CD4-positive, alpha-beta T cell (primary cell): Measurements from ENCODE around the gene GLYR1. TPM values are rescaled to one million over a fixed set of nuclear protein-coding genes. Genes with fewer than 3 reads are reported as not detected.

Source experiments
- ATAC-seq: fragments of 200-7000 bp; cut with Tn5 transposase; one replicate; pipeline ENCODE4 v1.10.0; 2022; ENCODE audit warnings: mild to moderate bottlenecking; ENCODE audit not compliant: poor library complexity
- CTCF ChIA-PET: fragments of 350-600 bp; sonication (Branson Sonifier 250); formaldehyde crosslinking; loops from one replicate; lab custom pipeline; 2021; ENCODE audit warnings: antibody characterized with exemption, inconsistent platforms; lab: Charles Lee
- POLR2A ChIA-PET: fragments of 350-600 bp; sonication (Branson Sonifier 250); formaldehyde crosslinking; loops from one replicate; lab custom pipeline; 2021; ENCODE audit warnings: antibody characterized with exemption, inconsistent platforms; lab: Charles Lee
- DNase-seq, 14 experiments: peaks; one replicate each; pipeline ENCODE4 v3.0.0-alpha.2; 2013 to 2020; ENCODE audit warnings: mixed read lengths in 2 of 14
- H3K27ac ChIP-seq, 2 donors: one replicate each; pipeline versions ENCODE4 v1.5.1 to v1.7.0; 2013; ENCODE audit warnings: low read length in 2 of 2, low read depth in 1 of 2, mild to moderate bottlenecking in 1 of 2
- H3K27me3 ChIP-seq, 2 experiments: 1 replicate in 1 of 2; 2 replicates in 1 of 2; pipeline versions ENCODE4 v1.6.1 to v1.7.0; 2013; ENCODE audit warnings: low read length in 2 of 2, control low read depth in 1 of 2, mild to moderate bottlenecking in 1 of 2, moderate library complexity in 1 of 2; ENCODE audit not compliant: insufficient read depth in 2 of 2, control insufficient read depth in 1 of 2
- H3K36me3 ChIP-seq: one replicate; pipeline ENCODE4 v1.6.1; 2013; ENCODE audit warnings: low read length, control low read depth; ENCODE audit not compliant: insufficient read depth
- H3K4me1 ChIP-seq: one replicate; pipeline ENCODE4 v1.6.1; 2013; ENCODE audit warnings: low read length, control low read depth; ENCODE audit not compliant: insufficient read depth
- H3K4me3 ChIP-seq: one replicate; pipeline ENCODE4 v1.5.1; 2013; ENCODE audit warnings: mild to moderate bottlenecking, low read length, moderate library complexity
- H3K9me3 ChIP-seq, 2 experiments: 1 replicate in 1 of 2; 2 replicates in 1 of 2; pipeline versions ENCODE4 v1.6.1 to v1.7.0; 2013; ENCODE audit warnings: low read length in 2 of 2, mild to moderate bottlenecking in 2 of 2, control low read depth in 1 of 2, moderate library complexity in 1 of 2; ENCODE audit not compliant: control insufficient read depth in 1 of 2, insufficient read depth in 1 of 2
- H3K27ac Mint-ChIP-seq: one replicate; pipeline ENCODE4 v1.8.0; 2020; ENCODE audit warnings: mixed read lengths
- H3K27me3 Mint-ChIP-seq: one replicate; pipeline ENCODE4 v1.8.0; 2021; ENCODE audit warnings: mixed read lengths
- H3K36me3 Mint-ChIP-seq: one replicate; pipeline ENCODE4 v1.8.0; 2021; ENCODE audit warnings: low read depth, mixed read lengths
- H3K4me1 Mint-ChIP-seq: one replicate; pipeline ENCODE4 v1.8.0; 2021; ENCODE audit warnings: low read depth, mixed read lengths
- H3K4me3 Mint-ChIP-seq: one replicate; pipeline ENCODE4 v1.8.0; 2020; ENCODE audit warnings: mild to moderate bottlenecking, mixed read lengths
- H3K9me3 Mint-ChIP-seq: one replicate; pipeline ENCODE4 v1.8.0; 2020; ENCODE audit warnings: mixed read lengths
- intact Hi-C, 2 experiments: fragments of 100-400 bp; cut with DNase I in 1 of 2; cut with micrococcal nuclease in 1 of 2; formaldehyde crosslinking; loops; one replicate each; pipeline versions ENCODE4 v1.15.1 to v1.9.0; 2023 to 2025; cut with DNase I, micrococcal nuclease
- total RNA-seq, 174 experiments: library from RNA in 2 of 174; stranded (reverse) in 2 of 174; gene quantifications; one replicate each; pipeline ENCODE4 v1.2.3 and lab custom pipeline; 2021 to 2026
- TF ChIP-seq, protein P1 (sequence below): fragments of 200-600 bp; IDR thresholded peaks from one replicate; pipeline ENCODE4 v1.8.0; 2022; ENCODE audit warnings: antibody characterized with exemption, mild to moderate bottlenecking

GLYR1 gene
- total RNA-seq, 2 experiments from 2014 or later = 71.7 to 77.2 TPM

DNA sequence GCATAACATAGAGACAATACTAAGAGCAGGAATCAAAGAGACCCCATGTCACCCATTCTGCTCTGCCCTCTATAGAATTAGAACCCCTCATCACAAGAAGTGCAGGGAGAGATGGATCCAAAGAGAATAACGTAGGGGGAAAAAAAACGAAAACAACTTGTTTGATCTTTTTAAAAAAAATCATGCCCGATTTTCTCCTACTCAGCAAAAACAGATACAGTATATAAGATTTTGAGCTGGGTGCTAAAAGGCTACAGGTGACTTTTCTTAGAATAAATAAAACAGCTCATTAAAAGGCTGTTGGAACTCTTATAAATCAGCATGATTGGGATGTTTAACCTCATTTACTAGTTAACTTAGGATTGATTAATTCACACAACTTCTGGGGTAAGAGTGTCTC lies 17.6 kb upstream of the GLYR1 start:
- TF ChIP-seq, protein P1, sequence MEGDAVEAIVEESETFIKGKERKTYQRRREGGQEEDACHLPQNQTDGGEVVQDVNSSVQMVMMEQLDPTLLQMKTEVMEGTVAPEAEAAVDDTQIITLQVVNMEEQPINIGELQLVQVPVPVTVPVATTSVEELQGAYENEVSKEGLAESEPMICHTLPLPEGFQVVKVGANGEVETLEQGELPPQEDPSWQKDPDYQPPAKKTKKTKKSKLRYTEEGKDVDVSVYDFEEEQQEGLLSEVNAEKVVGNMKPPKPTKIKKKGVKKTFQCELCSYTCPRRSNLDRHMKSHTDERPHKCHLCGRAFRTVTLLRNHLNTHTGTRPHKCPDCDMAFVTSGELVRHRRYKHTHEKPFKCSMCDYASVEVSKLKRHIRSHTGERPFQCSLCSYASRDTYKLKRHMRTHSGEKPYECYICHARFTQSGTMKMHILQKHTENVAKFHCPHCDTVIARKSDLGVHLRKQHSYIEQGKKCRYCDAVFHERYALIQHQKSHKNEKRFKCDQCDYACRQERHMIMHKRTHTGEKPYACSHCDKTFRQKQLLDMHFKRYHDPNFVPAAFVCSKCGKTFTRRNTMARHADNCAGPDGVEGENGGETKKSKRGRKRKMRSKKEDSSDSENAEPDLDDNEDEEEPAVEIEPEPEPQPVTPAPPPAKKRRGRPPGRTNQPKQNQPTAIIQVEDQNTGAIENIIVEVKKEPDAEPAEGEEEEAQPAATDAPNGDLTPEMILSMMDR = no peak
- Mint-ChIP-seq H3K36me3 (peaks cover 78% of the 10 kb centered on the region), H3K27ac (no peak overlapping the region)

DNA sequence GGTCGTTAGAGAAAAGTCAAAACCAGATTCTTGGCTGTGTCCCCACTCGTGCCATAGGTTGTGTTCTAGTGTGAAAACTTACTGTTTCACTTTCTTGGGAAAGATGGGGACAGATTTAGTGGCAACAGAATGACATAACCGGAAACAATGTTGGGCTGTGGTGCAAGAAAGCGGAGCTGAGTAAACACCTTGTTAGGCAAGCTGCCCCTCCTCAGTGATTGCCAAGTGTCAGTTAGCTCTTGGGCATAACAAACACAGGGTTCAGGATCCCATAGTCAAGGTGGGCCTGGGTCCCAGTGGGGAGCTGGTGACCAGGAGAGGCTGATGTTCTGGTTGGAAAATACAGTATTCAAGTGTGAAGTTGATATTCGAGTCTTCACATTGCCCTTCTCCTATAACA lies 15.6 kb upstream of the GLYR1 start:
- H3K27ac Mint-ChIP-seq = no peak overlapping the region

More for the DNA sequence above, 17.6 kb upstream of the GLYR1 start:
- H3K4me3 ChIP-seq = no peak overlapping the region
- no peaks in the 10 kb centered on the region for H3K9me3 Mint-ChIP-seq
- peaks cover 63% of the 10 kb centered on the region for H3K36me3 ChIP-seq
- H3K4me3 Mint-ChIP-seq = no peak overlapping the region
- H3K27me3 Mint-ChIP-seq = no peaks in the 10 kb centered on the region
- DNase-seq (no peak), ATAC-seq (no peak)
- H3K4me1 Mint-ChIP-seq = peaks cover 23% of the 10 kb centered on the region
- H3K9me3 ChIP-seq = no peaks in the 10 kb centered on the region
- intact Hi-C loops = no loop called here
- ChIA-PET CTCF (no interaction called here), POLR2A (no interaction called here)
- H3K27me3 ChIP-seq = no peaks in the 10 kb centered on the region
- H3K4me1 ChIP-seq = no peaks in the 10 kb centered on the region
- no peak overlapping the region for H3K27ac ChIP-seq

DNA sequence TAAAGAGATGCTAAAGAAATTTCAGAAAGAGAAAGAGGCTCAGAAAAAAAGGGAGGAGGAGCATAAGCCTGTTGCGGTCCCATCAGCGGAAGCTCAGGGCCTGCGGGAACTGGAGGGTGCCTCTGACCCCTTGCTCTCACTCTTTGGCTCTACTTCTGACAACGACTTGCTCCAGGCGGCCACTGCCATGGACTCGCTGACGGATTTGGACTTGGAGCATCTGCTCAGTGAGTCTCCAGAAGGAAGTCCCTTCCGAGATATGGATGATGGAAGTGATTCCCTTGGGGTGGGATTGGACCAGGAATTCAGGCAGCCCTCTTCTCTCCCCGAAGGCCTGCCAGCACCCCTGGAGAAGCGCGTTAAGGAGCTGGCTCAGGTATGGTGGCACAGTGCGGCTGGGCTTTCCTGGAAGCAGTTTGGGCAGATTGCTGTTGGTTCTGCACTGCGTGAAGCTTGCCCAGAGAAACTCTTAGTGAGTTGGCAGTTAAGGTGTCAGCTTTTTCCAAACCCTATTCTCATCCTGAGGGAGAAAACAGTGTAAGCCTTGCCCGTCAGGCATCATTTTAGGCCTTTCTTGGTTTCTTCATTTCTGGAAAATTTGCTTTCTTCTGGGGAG lies 13.7 kb upstream of the GLYR1 start:
- Histone ChIP-seq H3K4me3 (no peak overlapping the region), H3K9me3 (no peaks in the 10 kb centered on the region), H3K27me3 (no peaks in the 10 kb centered on the region), H3K4me1 (no peaks in the 10 kb centered on the region), H3K27ac (no peak overlapping the region), H3K36me3 (peaks cover 73% of the 10 kb centered on the region)
- intact Hi-C loops = no loop called here
- no peak overlapping the region for H3K4me3 Mint-ChIP-seq
- peaks cover 86% of the 10 kb centered on the region for H3K36me3 Mint-ChIP-seq
- TF ChIP-seq, protein P1 = no peak
- DNase-seq (no peak), ATAC-seq (no peak)
- POLR2A ChIA-PET = interaction anchor here (1.9 kb wide), 1 partner anchor 14 kb away, joined by 4 read pairs; the partner anchor contains the start of genes GLYR1 and UBN1
- CTCF ChIA-PET = no interaction called here
- no peaks in the 10 kb centered on the region for H3K9me3 Mint-ChIP-seq
- H3K27me3 Mint-ChIP-seq = no peaks in the 10 kb centered on the region
- H3K27ac Mint-ChIP-seq = no peak overlapping the region
- H3K4me1 Mint-ChIP-seq = peaks cover 13% of the 10 kb centered on the region

More for the DNA sequence above, 15.6 kb upstream of the GLYR1 start:
- DNase-seq = peak in 1 of 14 experiments; percentile 9
- ATAC-seq = no peak
- Mint-ChIP-seq H3K4me3 (no peak overlapping the region), H3K36me3 (peaks cover 80% of the 10 kb centered on the region), H3K4me1 (peaks cover 23% of the 10 kb centered on the region), H3K27me3 (no peaks in the 10 kb centered on the region), H3K9me3 (no peaks in the 10 kb centered on the region)
- Histone ChIP-seq H3K27ac (no peak overlapping the region), H3K36me3 (peaks cover 72% of the 10 kb centered on the region), H3K4me1 (no peaks in the 10 kb centered on the region), H3K9me3 (no peaks in the 10 kb centered on the region), H3K4me3 (no peak overlapping the region), H3K27me3 (no peaks in the 10 kb centered on the region)
- TF ChIP-seq, protein P1 = no peak
- POLR2A ChIA-PET = interaction anchor here (1.9 kb wide), 1 partner anchor 15 kb away, joined by 4 read pairs; the partner anchor contains the start of genes GLYR1 and UBN1
- intact Hi-C loops = no loop called here
- CTCF ChIA-PET = no interaction called here
